Endothelial cell of umbilical vein (primary cell): ENCODE data around the gene CLEC2L. TPM values are rescaled to one million over a fixed set of nuclear protein-coding genes. Genes with fewer than 3 reads are reported as not detected.

ENCODE experiments used
- BruUV-seq: library from RNA; stranded (reverse); fragments of 400-500 nt; replicated peaks from 2 replicates; lab custom pipeline; 2021; lab: Mats Ljungman, UMichigan
- CTCF ChIA-PET: fragments of 300-600, 350-600 bp; sonication (Branson Sonifier 250); formaldehyde crosslinking; loops from one replicate; lab custom pipeline; 2021; ENCODE audit warnings: antibody characterized with exemption, inconsistent platforms; lab: Charles Lee
- POLR2A ChIA-PET: fragments of 300-600, 350-600 bp; sonication (Branson Sonifier 250); formaldehyde crosslinking; loops from one replicate; lab custom pipeline; 2021; ENCODE audit warnings: antibody characterized with exemption, inconsistent platforms; lab: Charles Lee
- DNase-seq: peaks from one replicate; pipeline ENCODE4 v3.0.0-alpha.2; 2011; ENCODE audit warnings: low read depth, low spot score
- FAIRE-seq: peaks from 2 replicates; lab custom pipeline; 2011; peaks lifted over from hg19 to GRCh38; lab: Jason Lieb, UNC
- H2AFZ ChIP-seq: 2 replicates; pipeline ENCODE4 v1.6.0; 2012; ENCODE audit warnings: low read depth, low read length, control low read depth, inconsistent platforms
- H3K27ac ChIP-seq: 2 replicates; pipeline ENCODE4 v1.5.1; 2011; ENCODE audit warnings: low read depth, mild to moderate bottlenecking, control low read depth, low read length, moderate library complexity; ENCODE audit not compliant: insufficient read depth
- H3K27me3 ChIP-seq, 2 experiments: 2 replicates each; pipeline versions ENCODE4 v1.6.0 to v1.6.1; 2011; ENCODE audit warnings: low read length in 2 of 2, mixed read lengths in 1 of 2; ENCODE audit not compliant: control insufficient read depth in 2 of 2, insufficient read depth in 2 of 2
- H3K36me3 ChIP-seq, 2 experiments: 2 replicates in 1 of 2; 3 replicates in 1 of 2; pipeline ENCODE4 v1.5.1; 2011; ENCODE audit warnings: low read length in 2 of 2, mild to moderate bottlenecking in 1 of 2, moderate library complexity in 1 of 2; ENCODE audit not compliant: control insufficient read depth in 2 of 2, insufficient read depth in 2 of 2; ENCODE audit errors: extremely low read depth in 1 of 2
- H3K4me1 ChIP-seq: 3 replicates; pipeline ENCODE4 v1.5.1; 2011; ENCODE audit warnings: mild to moderate bottlenecking, low read length; ENCODE audit not compliant: control insufficient read depth, insufficient read depth; ENCODE audit errors: extremely low read depth
- H3K4me2 ChIP-seq: 2 replicates; pipeline ENCODE4 v1.6.1; 2011; ENCODE audit warnings: low read length, control low read depth, mixed read lengths; ENCODE audit not compliant: insufficient read depth
- H3K4me3 ChIP-seq, 3 experiments: fragments of 200-600 bp in 1 of 3; sonication (generic), shearing (Covaris generic) in 1 of 3; replicated peaks in 1 of 3; 2 replicates each; pipeline ENCODE4 v1.5.1; 2011 to 2016; ENCODE audit warnings: control low read depth in 3 of 3, low read length in 3 of 3, mild to moderate bottlenecking in 2 of 3, inconsistent platforms in 1 of 3, low read depth in 1 of 3, moderate library complexity in 1 of 3; ENCODE audit not compliant: insufficient read depth in 1 of 3
- H3K79me2 ChIP-seq: 2 replicates; pipeline ENCODE4 v1.6.0; 2012; ENCODE audit warnings: low read length, inconsistent platforms; ENCODE audit not compliant: control insufficient read depth, insufficient read depth
- H3K9ac ChIP-seq: replicated peaks from 2 replicates; pipeline ENCODE3; 2011; ENCODE audit warnings: low read length, control low read depth; ENCODE audit not compliant: insufficient read depth; ENCODE audit errors: extremely low read depth
- H3K9me1 ChIP-seq: replicated peaks from 3 replicates; pipeline ENCODE4 v1.6.0; 2011; ENCODE audit warnings: mild to moderate bottlenecking, low read length; ENCODE audit not compliant: control insufficient read depth, insufficient read depth; ENCODE audit errors: extremely low read depth
- H3K9me3 ChIP-seq: replicated peaks from 2 replicates; pipeline ENCODE4 v1.5.1; 2012; ENCODE audit warnings: low read length, inconsistent platforms; ENCODE audit not compliant: control insufficient read depth, insufficient read depth
- H4K20me1 ChIP-seq: replicated peaks from 2 replicates; pipeline ENCODE3; 2011; ENCODE audit warnings: mild to moderate bottlenecking, low read length; ENCODE audit not compliant: control insufficient read depth, insufficient read depth; ENCODE audit errors: extremely low read depth
- EZH2 ChIP-seq: IDR thresholded peaks from 2 replicates; pipeline ENCODE4 v1.6.1; 2012; ENCODE audit warnings: borderline replicate concordance, low read depth, mild to moderate bottlenecking, moderate library complexity, low read length, inconsistent platforms; ENCODE audit not compliant: severe bottlenecking
- FOS ChIP-seq: IDR thresholded peaks from 2 replicates; pipeline ENCODE4 v1.6.1; 2011; ENCODE audit warnings: mild to moderate bottlenecking, low read length, moderate library complexity, borderline replicate concordance; ENCODE audit not compliant: insufficient read depth
- GATA2 ChIP-seq: IDR thresholded peaks from 2 replicates; pipeline ENCODE4 v1.7.0; 2011; ENCODE audit warnings: low read depth, mild to moderate bottlenecking, moderate library complexity, mixed read lengths, low read length; ENCODE audit not compliant: insufficient read length, insufficient read depth
- JUN ChIP-seq: IDR thresholded peaks from 2 replicates; pipeline ENCODE4 v1.6.1; 2011; ENCODE audit warnings: borderline replicate concordance, low read depth; ENCODE audit not compliant: insufficient read length, insufficient read depth
- MAX ChIP-seq: IDR thresholded peaks from 2 replicates; pipeline ENCODE4 v1.6.1; 2011; ENCODE audit not compliant: insufficient read depth, insufficient read length
- MYC ChIP-seq: IDR thresholded peaks from one replicate; pipeline ENCODE4 v1.6.1; 2011; ENCODE audit warnings: mild to moderate bottlenecking, low read depth, low read length
- POLR2A ChIP-seq: IDR thresholded peaks from 2 replicates; pipeline ENCODE4 v1.6.1; 2012; ENCODE audit warnings: low read depth, mild to moderate bottlenecking, control low read depth, low read length
- POLR2AphosphoS5 ChIP-seq: IDR thresholded peaks from 2 replicates; pipeline ENCODE4 v1.6.1; 2012; ENCODE audit warnings: low read depth, mild to moderate bottlenecking, control low read depth, low read length, moderate library complexity; ENCODE audit not compliant: insufficient read depth
- dilution Hi-C: fragments of 300-500 bp; cut with MboI; formaldehyde crosslinking; loops from one replicate; pipeline ENCODE4 v1.15.0; 2019; ENCODE audit warnings: low sequenced_read_pairs; ENCODE audit not compliant: extremely low pct_ligation_motif_present
- intact Hi-C: fragments of 100-400 bp; cut with micrococcal nuclease; formaldehyde crosslinking; loops from one replicate; pipeline ENCODE4 v1.10.0; 2022
- polyA plus RNA-seq, 4 experiments: library from polyadenylated mRNA; depleted of rRNA in 3 of 4; stranded (reverse) in 3 of 4; unstranded in 1 of 4; fragments of >200 nt; gene quantifications; 2 replicates each; pipeline versions ENCODE4 v1.2.1 to v1.2.3, GENCODE V29; 2011 to 2012; ENCODE audit warnings: missing spikeins in 1 of 4
- total RNA-seq: library from RNA; stranded (reverse); gene quantifications from 2 replicates; pipeline ENCODE4 v1.2.3, GENCODE V29; 2021

The CLEC2L gene
- total and polyA plus RNA-seq, 2 donors (not counting 3 experiments of a cell fraction or from before 2014, with no cell fraction given): not detected

GRCh38 chr7:139536152-139536551 is 12.7 kb downstream of the CLEC2L start:
- Histone ChIP-seq H3K9ac (no peak overlapping the region), H2AFZ (no peak overlapping the region), H3K79me2 (no peaks in the 10 kb centered on the region), H3K4me1 (peaks cover 3% of the 10 kb centered on the region), H3K4me2 (no peak overlapping the region), H3K9me3 (no peaks in the 10 kb centered on the region), H3K9me1 (no peaks in the 10 kb centered on the region), H3K4me3 (no peak overlapping the region), H3K27me3 (peaks cover 4 to 9% of the 10 kb centered on the region in 2 experiments), H3K36me3 (no peaks in the 10 kb centered on the region), H3K27ac (no peak overlapping the region), H4K20me1 (no peaks in the 10 kb centered on the region)
- dilution Hi-C loops (no loop called here), intact Hi-C loops (no loop called here)
- TF ChIP-seq MAX: no peak
- TF ChIP-seq POLR2AphosphoS5: no peak
- no peak for TF ChIP-seq JUN
- TF ChIP-seq FOS: no peak
- ChIA-PET POLR2A (no interaction called here), CTCF (no interaction called here)
- no TSS peak for BruUV-seq
- DNase-seq: no peak
- no peak for FAIRE-seq

GRCh38 chr7:139538881-139539635 is 15.6 kb downstream of the CLEC2L start:
- Histone ChIP-seq H3K36me3 (no peaks in the 10 kb centered on the region), H3K9me3 (no peaks in the 10 kb centered on the region), H4K20me1 (no peaks in the 10 kb centered on the region), H3K4me3 (no peak overlapping the region), H3K9me1 (no peaks in the 10 kb centered on the region), H2AFZ (no peak overlapping the region), H3K27me3 (peaks cover 0 to 2% of the 10 kb centered on the region in 2 experiments), H3K79me2 (no peaks in the 10 kb centered on the region), H3K27ac (no peak overlapping the region), H3K9ac (no peak overlapping the region), H3K4me1 (peaks cover 3% of the 10 kb centered on the region), H3K4me2 (no peak overlapping the region)
- POLR2A ChIA-PET: no interaction called here
- BruUV-seq: no TSS peak
- FAIRE-seq (no peak), DNase-seq (no peak)
- dilution Hi-C loops: no loop called here
- intact Hi-C loops: no loop called here
- no peak for TF ChIP-seq POLR2AphosphoS5
- TF ChIP-seq MYC: no peak
- TF ChIP-seq FOS: no peak
- TF ChIP-seq JUN: no peak
- TF ChIP-seq EZH2: no peak
- no peak for TF ChIP-seq MAX
- TF ChIP-seq GATA2: no peak
- no peak for TF ChIP-seq POLR2A
- CTCF ChIA-PET: no interaction called here
